ENCODE measurements around the gene YDJC. TPM values are rescaled to one million over a fixed set of nuclear protein-coding genes. Genes with fewer than 3 reads are reported as not detected.
A peak's percentile ranks its signal among the peaks of the same experiment; 100 is the strongest.
"Not testable (repeated sequence)": the region's sequence is repeated elsewhere in the genome, so short reads cannot be mapped to it uniquely, and the experiment has no call there.

The YDJC gene
- total RNA-seq, 1 donor from 2014 or later, result 51.4 TPM

DNA sequence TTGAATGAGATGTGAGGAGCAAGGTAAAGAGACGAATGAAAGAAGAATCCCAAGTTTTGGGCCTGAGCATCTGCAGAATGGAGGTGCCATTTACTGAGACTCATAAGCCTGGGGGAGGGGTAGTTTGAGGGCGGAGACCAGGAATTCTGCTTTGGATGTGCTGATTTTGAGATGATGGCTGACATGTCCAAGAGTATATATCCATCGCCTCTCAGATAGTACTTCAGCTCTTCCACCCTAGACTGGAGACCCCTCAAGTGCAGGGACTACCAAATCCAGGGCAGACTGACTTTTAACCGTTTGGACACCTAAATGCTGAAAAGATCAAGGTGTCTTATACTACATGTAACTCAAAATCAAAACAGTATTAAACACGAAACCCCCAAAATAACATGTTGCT is 11.0 kb upstream of the YDJC start:
- Mint-ChIP-seq H3K36me3 (ENCODE audit: low read depth) (peaks cover 16% of the 10 kb centered on the region), H3K4me1 (peaks cover 22% of the 10 kb centered on the region), H3K4me3 (peak overlapping the region; percentile 89), H3K9me3 (no peaks in the 10 kb centered on the region), H3K27me3 (no peaks in the 10 kb centered on the region), H3K27ac (no peak overlapping the region)
- ChIA-PET CTCF (interaction anchor here (3.7 kb wide), 1 partner anchor 10 kb away, joined by 65 read pairs; the partner anchor contains the start of genes CCDC116 and YDJC), POLR2A (interaction anchor here (1.6 to 3.5 kb wide), 5 partner anchors 10 to 659 kb away, joined by 4 to 110 read pairs (median 7); partner anchors contain the start of genes CCDC116, LZTR1, UBE2L3 and YDJC)
- ATAC-seq (ENCODE audit: low read depth), result no peak
- intact Hi-C loops (cut with micrococcal nuclease), result loop anchor here (5.0 kb wide), 1 partner anchor 54 kb away; no protein-coding TSS in a partner anchor
- TF ChIP-seq, protein P1, sequence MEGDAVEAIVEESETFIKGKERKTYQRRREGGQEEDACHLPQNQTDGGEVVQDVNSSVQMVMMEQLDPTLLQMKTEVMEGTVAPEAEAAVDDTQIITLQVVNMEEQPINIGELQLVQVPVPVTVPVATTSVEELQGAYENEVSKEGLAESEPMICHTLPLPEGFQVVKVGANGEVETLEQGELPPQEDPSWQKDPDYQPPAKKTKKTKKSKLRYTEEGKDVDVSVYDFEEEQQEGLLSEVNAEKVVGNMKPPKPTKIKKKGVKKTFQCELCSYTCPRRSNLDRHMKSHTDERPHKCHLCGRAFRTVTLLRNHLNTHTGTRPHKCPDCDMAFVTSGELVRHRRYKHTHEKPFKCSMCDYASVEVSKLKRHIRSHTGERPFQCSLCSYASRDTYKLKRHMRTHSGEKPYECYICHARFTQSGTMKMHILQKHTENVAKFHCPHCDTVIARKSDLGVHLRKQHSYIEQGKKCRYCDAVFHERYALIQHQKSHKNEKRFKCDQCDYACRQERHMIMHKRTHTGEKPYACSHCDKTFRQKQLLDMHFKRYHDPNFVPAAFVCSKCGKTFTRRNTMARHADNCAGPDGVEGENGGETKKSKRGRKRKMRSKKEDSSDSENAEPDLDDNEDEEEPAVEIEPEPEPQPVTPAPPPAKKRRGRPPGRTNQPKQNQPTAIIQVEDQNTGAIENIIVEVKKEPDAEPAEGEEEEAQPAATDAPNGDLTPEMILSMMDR (IDR thresholded peaks at IDR 0.05), result no peak
- DNase-seq, result no peak

DNA sequence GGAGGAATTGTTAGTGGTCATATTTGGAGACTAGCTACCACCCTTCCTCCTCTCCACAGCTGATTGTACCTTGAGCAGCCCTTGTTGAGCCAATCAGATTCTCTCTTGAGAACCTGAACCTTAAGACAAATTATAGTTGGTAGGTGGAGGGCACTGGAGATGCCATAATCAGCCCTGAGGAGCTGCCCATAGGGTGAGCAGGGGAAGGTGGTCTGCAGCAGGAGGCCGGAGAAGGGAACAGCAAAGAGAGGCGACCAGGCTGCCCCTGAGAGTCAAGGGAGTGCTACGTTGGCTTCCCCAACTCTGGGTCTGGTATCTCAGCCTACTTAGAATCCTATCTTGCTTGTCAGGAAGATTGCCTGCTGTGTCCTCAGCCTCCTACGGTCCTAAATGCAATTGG is 9.5 kb upstream of the YDJC start:
- H3K9me3 Mint-ChIP-seq, result no peaks in the 10 kb centered on the region

DNA sequence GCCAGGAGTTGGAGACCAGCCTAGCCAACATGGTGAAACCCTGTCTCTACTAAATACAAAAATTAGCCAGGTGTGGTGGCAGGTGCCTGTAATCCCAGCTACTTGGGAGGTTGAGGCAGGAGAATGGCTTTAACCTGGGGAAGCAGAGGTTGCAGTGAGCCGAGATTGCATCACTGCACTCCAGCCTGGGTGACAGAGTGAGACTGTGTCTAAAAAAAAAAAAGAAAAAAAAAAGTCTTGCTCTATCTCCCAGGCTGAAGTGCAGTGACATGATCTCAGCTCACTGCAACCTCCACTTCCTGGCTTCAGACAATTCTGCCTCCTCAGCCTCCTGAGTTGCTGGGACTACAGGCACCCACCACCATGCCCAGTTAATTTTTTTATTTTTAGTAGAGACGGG is 7.6 kb upstream of the YDJC start:
- H3K36me3 Mint-ChIP-seq (ENCODE audit: low read depth); intact Hi-C loops (cut with micrococcal nuclease); POLR2A ChIA-PET; H3K27ac Mint-ChIP-seq; ATAC-seq (ENCODE audit: low read depth); H3K27me3 Mint-ChIP-seq; H3K4me3 Mint-ChIP-seq; DNase-seq; H3K9me3 Mint-ChIP-seq; CTCF ChIA-PET: not testable (repeated sequence)
- H3K4me1 Mint-ChIP-seq, result peaks cover 14% of the 10 kb centered on the region

More for the DNA sequence above, 9.5 kb upstream of the YDJC start:
- Mint-ChIP-seq H3K27ac (no peak overlapping the region), H3K36me3 (ENCODE audit: low read depth) (peaks cover 12% of the 10 kb centered on the region), H3K4me1 (peaks cover 22% of the 10 kb centered on the region), H3K4me3 (no peak overlapping the region), H3K27me3 (no peaks in the 10 kb centered on the region)
- no peak for DNase-seq
- intact Hi-C loops (cut with micrococcal nuclease), result no loop called here
- ATAC-seq (ENCODE audit: low read depth), result no peak
- CTCF ChIA-PET, result interaction anchor here (1.9 kb wide), 1 partner anchor 10 kb away, joined by 5 read pairs; the partner anchor contains the start of gene YDJC
- TF ChIP-seq, protein P1 (IDR thresholded peaks at IDR 0.05), result no peak
- POLR2A ChIA-PET, result no interaction called here

DNA sequence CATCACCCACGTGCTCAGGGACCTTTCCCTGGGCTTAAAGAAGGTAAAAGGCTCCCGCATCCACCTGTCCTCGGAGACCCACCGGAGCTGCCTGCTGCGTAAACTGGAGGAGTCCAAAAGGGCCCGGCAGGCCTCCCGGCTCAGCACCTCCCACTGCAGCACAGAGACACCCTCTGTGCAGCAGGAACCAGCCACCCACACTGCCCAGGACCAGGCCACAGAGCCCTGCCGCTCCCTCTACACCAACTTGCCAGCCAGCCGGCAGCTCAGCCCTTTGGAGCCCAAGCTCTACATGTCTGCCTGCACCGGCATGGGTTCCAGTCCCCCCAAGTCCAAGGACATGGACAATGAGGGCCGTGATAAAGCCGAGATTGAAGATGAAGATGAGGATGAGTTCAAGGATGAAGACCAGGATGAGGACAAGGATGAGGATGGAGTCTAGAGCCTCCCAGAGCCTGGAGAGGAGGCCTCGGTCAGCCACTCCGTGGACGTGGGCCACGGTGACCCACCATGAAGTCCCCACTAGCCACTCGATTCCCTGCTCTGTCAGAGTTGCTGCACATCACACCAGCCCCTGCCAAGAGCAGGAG is 6.9 kb upstream of the YDJC start:
- TF ChIP-seq, protein P1 (IDR thresholded peaks at IDR 0.05), result no peak
- no peaks in the 10 kb centered on the region for H3K27me3 Mint-ChIP-seq
- no peak overlapping the region for H3K4me3 Mint-ChIP-seq
- peaks cover 12% of the 10 kb centered on the region for H3K4me1 Mint-ChIP-seq
- no peak for DNase-seq
- intact Hi-C loops (cut with micrococcal nuclease), result no loop called here
- ATAC-seq (ENCODE audit: low read depth), result no peak
- H3K9me3 Mint-ChIP-seq, result no peaks in the 10 kb centered on the region
- H3K36me3 Mint-ChIP-seq (ENCODE audit: low read depth), result no peaks in the 10 kb centered on the region
- ChIA-PET CTCF (interaction anchor here (2.8 kb wide), 1 partner anchor 10 kb away, joined by 8 read pairs; no protein-coding TSS in a partner anchor), POLR2A (no interaction called here)
- peak overlapping the region; percentile 9 for H3K27ac Mint-ChIP-seq

DNA sequence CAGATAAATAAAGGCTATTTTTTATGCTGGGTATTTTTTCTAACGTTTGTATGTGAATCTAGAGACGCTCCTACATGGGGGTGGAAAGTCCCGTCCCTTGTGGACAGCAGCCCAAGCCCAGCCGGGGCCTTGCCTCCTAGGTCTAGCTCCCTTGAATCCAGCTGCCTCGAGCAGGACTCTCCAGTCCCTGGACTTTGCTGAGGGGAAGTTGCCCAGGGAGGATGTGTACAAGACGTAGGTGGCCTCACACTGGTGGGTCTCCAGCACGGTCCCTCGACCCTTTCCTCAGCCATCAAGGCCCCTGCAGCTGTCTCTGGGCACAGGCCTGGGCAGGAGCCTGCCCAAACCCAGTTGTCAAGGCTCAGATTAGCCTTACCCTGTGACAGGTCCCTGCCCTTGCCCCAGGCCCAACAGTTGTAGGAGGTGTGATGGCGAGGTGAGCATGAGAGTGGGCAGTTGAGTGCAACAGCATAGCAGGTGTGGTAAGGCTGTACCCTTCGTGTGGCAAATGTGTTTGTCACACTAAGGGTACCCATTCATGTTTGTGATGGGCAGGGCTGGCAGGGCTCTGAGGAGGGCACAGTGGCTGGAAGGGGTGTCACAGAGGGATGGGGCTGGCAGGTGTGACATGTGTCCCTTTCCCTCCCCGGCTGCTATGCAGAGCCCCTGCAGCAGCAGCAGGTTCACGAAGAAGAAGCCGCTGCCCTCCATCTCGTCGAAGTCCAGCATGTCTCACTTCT is 6.1 kb upstream of the YDJC start:
- intact Hi-C loops (cut with micrococcal nuclease), result no loop called here
- POLR2A ChIA-PET, result no interaction called here
- ATAC-seq (ENCODE audit: low read depth), result no peak

More for the DNA sequence above, 6.1 kb upstream of the YDJC start:
- Mint-ChIP-seq H3K27ac (no peak overlapping the region), H3K4me3 (no peak overlapping the region), H3K4me1 (peaks cover 8% of the 10 kb centered on the region), H3K9me3 (no peaks in the 10 kb centered on the region), H3K36me3 (ENCODE audit: low read depth) (no peaks in the 10 kb centered on the region), H3K27me3 (no peaks in the 10 kb centered on the region)
- CTCF ChIA-PET, result interaction anchor here (2.8 kb wide), 1 partner anchor 11 kb away, joined by 8 read pairs; no protein-coding TSS in a partner anchor
- TF ChIP-seq, protein P1 (IDR thresholded peaks at IDR 0.05), result no peak
- DNase-seq, result no peak

Measured in activated B cell treated with CpG ODN at 0.5 μM for 24 hours (primary cell).